HG02588 (cell line): ENCODE results near the gene OXLD1.
A peak's percentile ranks its signal among the peaks of the same experiment; 100 is the strongest.
"Not testable (repeated sequence)": the region's sequence is repeated elsewhere in the genome, so short reads cannot be mapped to it uniquely, and the experiment has no call there.

Experiments
- ATAC-seq: cut with Tn5 transposase; IDR thresholded peaks from one replicate; pipeline ENCODE4 v1.9.1; 2021; ENCODE audit warnings: mild to moderate bottlenecking, moderate library complexity; ENCODE audit not compliant: unreplicated experiment

OXLD1 gene

DNA sequence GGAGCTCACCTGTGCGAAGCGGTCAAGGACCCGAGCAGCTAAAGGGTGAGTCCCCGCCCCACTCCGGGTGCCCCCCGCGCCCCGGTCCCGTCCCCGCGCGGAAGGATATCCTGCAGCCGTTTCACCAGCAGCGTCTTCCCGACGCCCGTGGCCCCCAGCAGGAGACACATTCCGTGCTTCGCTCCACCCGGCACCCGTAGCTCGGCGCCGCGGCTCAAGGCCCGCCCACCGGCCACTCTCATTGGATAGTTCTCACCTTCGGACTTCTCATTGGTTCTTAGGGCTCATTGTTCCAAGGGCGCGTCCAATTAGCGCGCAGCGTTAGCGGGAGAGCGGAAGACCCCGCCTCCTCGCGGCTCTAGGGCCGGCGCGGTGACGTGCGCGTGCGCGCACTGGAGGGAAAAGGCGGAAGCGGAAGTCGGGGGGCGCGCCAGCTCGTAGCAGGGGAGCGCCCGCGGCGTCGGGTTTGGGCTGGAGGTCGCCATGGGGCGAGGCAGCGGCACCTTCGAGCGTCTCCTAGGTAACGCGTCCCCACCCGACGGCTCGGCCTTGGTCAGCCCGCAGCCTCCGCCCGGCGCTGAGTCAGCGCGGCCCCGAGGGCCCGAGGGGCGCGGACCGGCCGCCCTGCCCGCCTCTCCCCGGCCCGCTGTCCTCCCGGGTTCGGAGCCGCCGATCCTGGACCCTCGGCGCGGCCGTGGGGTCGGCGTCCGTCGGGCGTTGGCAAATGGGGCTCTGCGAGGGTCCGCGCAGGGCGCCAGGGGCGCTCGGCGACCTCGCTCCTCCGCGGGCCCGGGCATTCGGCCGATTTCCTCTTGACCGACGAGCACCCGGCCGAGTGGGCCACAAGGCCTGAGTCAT is 17.4 kb upstream of the OXLD1 start, which contains the start of the genes ARL16 and HGS:
Gene ARL16 (minus strand): TSS at position 214 of the 858 bp plus-strand sequence. CDS start 44 bp downstream, at position 170.
Gene HGS (plus strand): TSS at position 428 of the 858 bp plus-strand sequence. CDS start 56 bp downstream, at position 484.
- ATAC-seq: peak; percentile 84

DNA sequence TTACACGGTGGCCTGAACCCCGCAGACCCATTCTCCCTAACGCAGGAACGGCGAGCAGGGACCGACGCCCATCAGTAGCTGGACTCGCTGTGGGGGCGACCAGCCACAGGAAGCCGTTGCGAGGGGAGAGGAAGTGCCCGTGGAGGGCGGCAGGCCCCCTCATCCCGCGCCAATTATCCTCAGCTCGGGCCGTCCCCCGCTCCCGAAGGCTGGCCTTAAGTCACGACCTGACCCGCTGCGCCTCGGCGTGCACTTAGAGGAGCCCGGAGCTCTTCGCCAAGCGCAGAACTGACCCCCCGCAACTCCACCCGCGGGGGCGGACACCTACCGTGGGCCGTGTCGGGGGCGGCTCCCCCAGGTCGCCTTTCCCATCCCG is 16.8 kb upstream of the OXLD1 start:
- peak; percentile 5 for ATAC-seq

DNA sequence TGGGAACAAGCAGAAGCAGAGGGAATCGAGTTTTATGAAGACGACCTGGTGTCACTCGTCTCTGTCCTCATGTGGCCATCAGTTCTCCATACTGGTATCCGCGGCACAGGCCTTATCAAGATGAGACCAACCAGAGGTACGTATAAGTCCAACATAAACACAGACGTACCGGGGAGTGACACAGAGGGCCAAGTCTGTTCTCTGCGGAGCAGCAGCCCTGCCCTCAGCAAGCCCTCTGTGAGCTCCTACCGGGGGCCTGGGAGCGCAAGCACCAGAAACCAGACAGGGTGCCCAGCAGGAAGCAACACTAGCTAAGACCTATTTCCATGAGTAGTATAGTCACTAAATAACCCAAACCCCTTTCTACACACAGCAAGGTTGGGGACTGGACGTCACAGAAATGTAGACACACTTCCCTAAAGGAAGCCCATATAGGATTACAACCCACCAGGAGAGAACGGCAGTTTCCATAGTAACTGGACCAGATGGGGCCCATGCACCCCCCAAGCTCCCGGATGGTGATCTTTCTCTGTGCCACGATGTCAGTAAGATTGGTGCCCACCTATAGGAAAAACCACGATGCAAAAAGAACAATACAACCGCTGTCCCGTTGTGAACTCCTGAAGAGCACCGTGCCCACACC is 16.3 kb upstream of the OXLD1 start:
- no peak for ATAC-seq

- ATAC-seq: no peak
Observed at GRCh38 chr17:81681672-81682071, 15.3 kb upstream of the OXLD1 start.

DNA sequence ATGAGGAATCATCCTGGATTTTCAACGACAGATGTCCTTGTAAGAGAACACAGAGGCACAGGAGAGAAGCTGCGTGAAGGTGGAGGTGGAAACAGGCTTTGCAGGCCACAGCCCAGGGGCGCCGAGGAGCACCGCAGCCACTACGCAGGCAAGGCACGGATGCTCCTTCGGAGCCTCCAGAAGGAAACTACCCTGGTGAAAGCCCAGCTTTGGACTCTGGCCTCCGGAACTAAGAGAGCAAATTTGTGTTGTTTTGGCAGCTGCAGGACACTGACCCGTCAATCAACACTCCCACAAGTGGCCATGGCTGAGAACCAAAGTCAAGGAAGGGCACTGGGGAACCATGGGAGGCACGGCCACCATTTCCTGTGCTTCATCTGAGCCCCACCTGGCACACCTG is 13.7 kb upstream of the OXLD1 start:
- ATAC-seq: no peak

DNA sequence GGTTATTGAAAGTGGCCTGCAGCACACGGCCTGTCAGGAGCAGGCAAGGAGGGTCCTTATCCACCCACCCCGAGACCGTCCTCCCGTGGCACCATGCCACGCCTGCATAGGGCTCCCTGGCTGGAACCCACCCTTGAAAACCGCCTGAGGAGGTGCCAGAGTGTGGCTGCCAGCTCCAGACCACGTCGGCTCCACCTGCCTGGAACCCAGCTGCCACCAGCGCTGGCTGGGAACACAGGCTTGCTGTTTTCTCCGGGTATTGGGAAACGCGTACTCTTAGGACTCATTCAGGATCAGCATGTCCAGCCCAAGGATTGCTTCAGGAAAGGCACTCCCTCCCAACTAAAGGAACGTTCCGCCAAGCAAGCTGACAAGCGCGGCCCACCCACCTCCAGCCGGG is 10.5 kb upstream of the OXLD1 start:
- no peak for ATAC-seq

DNA sequence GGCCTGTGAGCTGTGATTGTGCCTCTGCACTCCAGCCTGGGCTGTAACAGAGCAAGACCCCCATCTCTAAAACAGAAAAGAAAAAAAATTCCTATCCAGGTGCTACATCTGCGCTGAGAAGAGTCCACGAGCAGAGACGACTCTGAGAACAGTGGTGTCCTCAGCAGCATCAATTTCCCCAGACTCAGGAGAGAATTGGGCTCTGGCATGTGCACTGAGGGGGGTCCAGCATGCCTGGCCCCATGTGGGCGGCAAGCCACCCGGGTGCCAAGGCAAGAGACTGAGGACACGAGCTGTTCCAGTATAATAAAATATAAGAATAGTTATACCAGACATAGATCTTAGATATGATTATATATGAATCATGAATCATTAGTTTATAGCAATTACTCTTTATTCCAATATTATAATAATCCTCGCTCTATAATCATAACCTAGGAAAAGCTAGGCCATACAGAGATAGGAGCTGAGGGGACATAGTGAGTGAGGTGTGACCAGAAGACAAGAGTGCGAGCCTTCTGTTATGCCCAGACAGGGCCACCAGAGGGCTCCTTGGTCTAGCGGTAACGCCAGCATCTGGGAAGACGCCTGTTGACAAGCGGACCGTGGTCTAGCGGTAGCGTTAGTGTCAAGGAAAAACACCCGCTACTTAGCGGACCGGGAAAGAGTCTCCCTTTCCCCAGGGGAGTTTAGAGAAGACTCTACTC is 9.3 kb upstream of the OXLD1 start:
- ATAC-seq: not testable (repeated sequence)

- no peak for ATAC-seq
Observed at GRCh38 chr17:81673561-81674258, 7.3 kb upstream of the OXLD1 start.

DNA sequence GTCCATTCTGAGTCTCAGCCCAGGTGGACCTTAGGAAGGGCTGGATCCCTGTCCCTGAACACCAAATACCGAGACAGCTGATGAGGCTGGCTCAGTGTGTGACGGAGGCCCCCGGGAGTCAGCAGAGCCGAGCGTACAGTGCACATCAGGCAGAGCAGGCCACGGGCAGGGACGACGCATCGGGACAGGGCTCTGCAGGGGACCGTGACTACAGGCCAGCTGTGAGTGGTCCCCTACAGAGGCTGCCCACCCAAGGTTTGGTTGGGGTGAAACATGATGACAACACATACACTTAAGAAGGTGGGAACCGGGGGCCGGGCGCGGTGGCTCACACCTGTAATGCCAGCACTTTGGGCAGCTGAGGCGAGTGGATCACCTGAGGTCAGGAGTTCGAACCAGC is 6.5 kb upstream of the OXLD1 start:
- ATAC-seq: no peak

DNA sequence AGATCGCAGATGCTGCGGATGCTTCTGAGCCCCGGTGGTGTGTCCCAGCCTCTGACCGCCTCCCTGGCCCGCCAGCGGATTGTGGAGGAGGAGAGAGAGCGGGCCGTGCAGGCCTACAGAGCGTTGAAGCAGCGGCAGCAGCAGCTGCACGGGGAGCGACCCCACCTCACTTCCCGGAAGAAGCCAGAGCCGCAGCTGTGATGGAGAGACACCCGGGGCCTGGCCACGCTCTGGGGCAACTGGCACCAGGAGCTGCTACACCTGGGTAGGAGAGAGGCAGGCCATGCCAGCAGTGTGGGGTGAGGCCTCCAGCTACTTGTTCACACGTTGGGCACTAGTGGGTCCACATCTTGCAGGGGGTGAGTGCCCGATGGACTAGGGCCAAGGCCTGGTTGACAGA is 6.1 kb upstream of the OXLD1 start:
- no peak for ATAC-seq

GRCh38 chr17:81667754-81668153 is 1.3 kb upstream of the OXLD1 start:
- no peak for ATAC-seq

- peak; percentile 11 for ATAC-seq
Observed at GRCh38 chr17:81666092-81666341, 388 bp downstream of the OXLD1 start.

DNA sequence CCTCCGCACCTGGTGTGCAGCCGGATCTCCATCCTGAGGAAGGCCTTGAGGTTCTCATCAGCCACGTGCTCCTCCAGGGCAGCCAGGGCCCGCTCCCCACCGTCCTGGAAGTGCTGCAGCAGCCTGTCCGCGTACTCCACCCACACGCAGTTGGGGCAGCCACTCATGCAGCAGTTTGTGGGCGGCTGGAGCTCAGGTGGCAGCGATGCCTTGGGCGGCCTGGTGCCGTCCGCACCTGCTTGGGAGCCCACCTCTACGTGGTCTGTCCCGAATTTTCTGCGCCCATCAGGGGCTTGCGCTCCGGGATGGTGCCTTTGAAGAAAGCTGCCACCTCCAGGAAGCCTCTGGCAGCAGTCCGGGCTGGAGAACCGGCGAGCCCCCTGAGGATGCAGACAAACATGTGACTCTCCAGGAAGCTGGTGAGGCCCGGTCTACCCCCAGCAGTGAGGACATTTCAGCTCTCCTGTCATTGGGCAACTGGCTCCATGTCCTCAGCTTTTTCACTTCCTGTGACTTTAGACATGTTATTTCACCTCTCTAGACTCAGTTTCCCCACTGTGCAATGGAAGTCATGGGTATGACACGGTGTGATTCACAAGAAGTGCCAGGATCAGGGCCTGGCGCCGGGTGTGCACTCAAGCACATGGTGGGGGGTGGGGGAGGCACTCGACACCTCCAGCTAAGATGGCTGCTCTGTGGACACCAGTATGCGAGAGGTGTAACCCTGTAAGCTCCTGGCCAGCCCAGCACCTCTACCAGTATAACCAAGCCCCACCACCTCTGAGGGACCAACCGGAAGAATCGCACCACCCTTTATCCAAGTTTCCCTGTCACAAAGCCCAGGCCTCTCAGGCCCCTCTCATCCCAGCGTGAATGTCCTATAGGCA is 957 bp downstream of the OXLD1 start:
- ATAC-seq: peak; percentile 6

DNA sequence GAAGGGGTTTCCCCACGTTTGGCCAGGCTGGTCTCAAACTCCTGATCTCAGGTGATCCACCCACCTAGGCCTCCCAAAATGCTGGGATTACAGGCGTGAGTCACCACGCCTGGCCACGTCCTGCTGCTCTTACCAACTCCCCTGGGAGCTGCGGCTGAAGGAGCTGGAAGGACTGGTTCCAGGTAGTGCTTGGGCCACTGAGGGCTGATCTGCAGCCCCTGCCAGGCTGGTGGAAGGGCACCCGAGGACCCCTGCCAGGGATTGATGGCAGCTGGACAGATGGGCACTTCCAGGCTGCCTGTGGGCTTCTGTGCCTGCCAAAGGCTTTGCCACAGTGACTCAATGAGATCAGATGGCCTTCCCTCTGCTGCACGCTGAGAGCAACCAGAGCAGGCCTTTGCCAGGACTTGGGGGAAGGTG is 2.3 kb downstream of the OXLD1 start:
- no peak for ATAC-seq

DNA sequence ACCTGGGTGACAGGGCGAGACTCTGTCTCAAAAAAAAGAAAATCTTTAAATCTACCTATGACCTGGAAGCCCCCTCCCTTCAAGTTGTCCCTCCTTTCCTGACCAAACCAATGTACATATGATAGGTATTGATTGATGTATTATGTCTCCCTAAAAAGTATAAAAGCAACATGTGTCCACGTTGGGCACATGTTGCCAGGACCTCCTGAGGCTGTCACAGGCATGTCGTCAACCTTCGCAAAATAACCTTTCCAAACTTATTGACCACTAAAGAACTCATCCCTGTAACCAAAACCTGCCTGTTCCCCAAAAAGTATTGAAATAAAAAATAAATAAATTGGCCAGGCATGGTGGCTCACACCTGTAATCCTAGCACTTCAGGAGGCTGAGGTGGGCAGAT is 4.4 kb downstream of the OXLD1 start:
- ATAC-seq: no peak

DNA sequence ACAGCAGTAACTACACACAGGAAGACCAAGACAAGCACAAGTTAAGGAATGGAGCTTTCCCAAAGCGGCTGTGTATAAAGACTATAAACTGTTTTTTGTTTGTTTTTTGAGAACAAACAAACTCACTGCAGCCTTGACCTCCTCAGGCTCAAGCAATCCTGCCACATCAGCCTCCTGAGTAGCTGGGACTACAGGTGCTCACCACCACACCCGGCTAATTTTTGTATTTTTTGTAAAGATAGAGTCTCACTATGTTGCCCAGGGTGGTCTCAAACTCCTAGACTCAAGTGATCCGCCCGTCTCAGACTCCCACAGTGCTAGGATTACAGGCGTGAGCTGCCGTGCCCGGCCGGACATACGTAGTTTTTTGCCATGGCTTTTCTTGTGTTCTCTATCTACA is 6.0 kb downstream of the OXLD1 start:
- no peak for ATAC-seq

GRCh38 chr17:81659038-81659437 is 7.4 kb downstream of the OXLD1 start:
- ATAC-seq: no peak

- no peak for ATAC-seq
Observed at GRCh38 chr17:81656835-81657234, 9.6 kb downstream of the OXLD1 start.

DNA sequence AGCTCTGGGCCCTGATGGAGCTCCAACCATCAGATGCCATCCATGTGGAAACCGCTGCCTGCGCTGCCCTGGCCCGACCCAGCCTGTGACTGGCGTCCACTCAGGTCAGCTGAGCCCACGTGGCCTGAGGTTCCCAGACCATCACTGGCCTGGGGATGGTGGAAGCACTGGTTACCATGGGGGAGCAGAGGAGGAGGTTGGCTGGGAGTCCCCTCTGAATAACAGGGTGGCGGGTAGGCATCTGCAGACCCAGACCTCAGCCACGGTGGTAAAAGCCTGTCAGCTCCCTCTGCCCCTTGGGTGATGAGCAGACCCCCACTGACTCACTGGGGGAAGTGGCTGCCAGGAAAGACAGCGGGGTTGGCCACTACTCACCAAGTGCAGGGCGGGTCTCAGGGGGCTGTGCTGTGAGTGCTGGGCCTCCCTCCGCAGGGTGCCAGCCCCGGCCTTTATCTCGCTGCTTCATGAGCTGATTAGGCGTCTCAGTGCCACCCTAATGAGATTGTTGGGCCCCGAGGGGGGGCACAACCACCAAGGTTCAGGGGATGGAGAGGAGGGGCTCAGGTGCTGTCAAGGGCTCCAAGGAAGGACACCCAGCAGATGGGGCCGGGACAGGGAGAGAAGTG is 10.2 kb downstream of the OXLD1 start, which contains the start of gene PDE6G:
Gene PDE6G (minus strand): TSS at position 425 of the 626 bp plus-strand sequence. CDS start 3,237 bp downstream, outside the sequence.
- no peak for ATAC-seq
